ENCODE results near the gene LGALS4.
"Not testable (repeated sequence)": the region's sequence is repeated elsewhere in the genome, so short reads cannot be mapped to it uniquely, and the experiment has no call there.

The LGALS4 gene

GRCh38 chr19:38786061-38786460 lies 26.7 kb downstream of the LGALS4 start:
- not testable (repeated sequence) for H2BK12ac ChIP-seq (ENCODE audit: low read length); H3K79me1 ChIP-seq (ENCODE audit: low read depth, low read length); H3K36me3 ChIP-seq (replicated peaks in 1 of 2; ENCODE audit: control insufficient read depth in 2 of 2, insufficient read depth in 2 of 2, low read length in 2 of 2); H3K18ac ChIP-seq (ENCODE audit: low read length); H3K4me3 ChIP-seq (ENCODE audit: low read length in 2 of 2); H2AK5ac ChIP-seq (ENCODE audit: low read depth, low read length); H3K14ac ChIP-seq (ENCODE audit: low read length); H2AFZ ChIP-seq (ENCODE audit: low read length); H3K9me3 ChIP-seq (replicated peaks in 1 of 2; ENCODE audit: control insufficient read depth in 2 of 2, insufficient read depth in 1 of 2, low read depth in 1 of 2, low read length in 2 of 2); H3K4me2 ChIP-seq (ENCODE audit: insufficient read depth, low read length, poor library complexity, severe bottlenecking); H3K27ac ChIP-seq (replicated peaks; ENCODE audit: low read length); H4K91ac ChIP-seq (ENCODE audit: low read depth, low read length, poor library complexity); H3K27me3 ChIP-seq (ENCODE audit: control insufficient read depth in 3 of 3, insufficient read depth in 3 of 3, low read depth in 1 of 3, low read length in 3 of 3); H2BK15ac ChIP-seq (ENCODE audit: low read length); H4K8ac ChIP-seq (ENCODE audit: low read depth, low read length); H3K4ac ChIP-seq (ENCODE audit: low read length); H3K23ac ChIP-seq (ENCODE audit: low read depth, low read length, poor library complexity); H2BK5ac ChIP-seq (ENCODE audit: low read length); H2BK120ac ChIP-seq (ENCODE audit: low read depth, low read length); H3K9ac ChIP-seq (ENCODE audit: low read depth, low read length, poor library complexity); DNase-seq (ENCODE audit: low spot score); H3K4me1 ChIP-seq (ENCODE audit: control insufficient read depth in 2 of 2, insufficient read depth in 1 of 2, low read depth in 1 of 2, low read length in 2 of 2)
- WGBS, 2 donors (ENCODE audit: extremely low coverage in 2 of 2, insufficient read length in 2 of 2, insufficient replicate concordance in 1 of 2): no CpG with 5 or more reads among the region's 3 CpGs

- H3K14ac ChIP-seq (ENCODE audit: low read length): no peak overlapping the region
- no CpG with 5 or more reads among the region's 7 CpGs for WGBS, 2 donors (ENCODE audit: extremely low coverage in 2 of 2, insufficient read length in 2 of 2, insufficient replicate concordance in 1 of 2)
Measured at GRCh38 chr19:38785187-38785699, 27.5 kb downstream of the LGALS4 start.

GRCh38 chr19:38784224-38784623 lies 28.5 kb downstream of the LGALS4 start:
- peaks cover 0 to 1% of the 10 kb centered on the region in 2 donors for H3K4me1 ChIP-seq (ENCODE audit: control insufficient read depth in 2 of 2, insufficient read depth in 1 of 2, low read depth in 1 of 2, low read length in 2 of 2)
- no peaks in the 10 kb centered on the region for H3K9me3 ChIP-seq (replicated peaks in 1 of 2; ENCODE audit: control insufficient read depth in 2 of 2, insufficient read depth in 1 of 2, low read depth in 1 of 2, low read length in 2 of 2)
- no peak overlapping the region for H2BK120ac ChIP-seq (ENCODE audit: low read depth, low read length)
- no peak overlapping the region for H3K18ac ChIP-seq (ENCODE audit: low read length)
- DNase-seq (ENCODE audit: low spot score): no peak
- H3K27me3 ChIP-seq (ENCODE audit: control insufficient read depth in 3 of 3, insufficient read depth in 3 of 3, low read depth in 1 of 3, low read length in 3 of 3): no peaks in the 10 kb centered on the region
- WGBS, 2 donors (ENCODE audit: extremely low coverage in 2 of 2, insufficient read length in 2 of 2, insufficient replicate concordance in 1 of 2): no CpG with 5 or more reads among the region's 3 CpGs
- no peak overlapping the region for H2AFZ ChIP-seq (ENCODE audit: low read length)
- no peak overlapping the region for H2AK5ac ChIP-seq (ENCODE audit: low read depth, low read length)
- no peak overlapping the region for H3K14ac ChIP-seq (ENCODE audit: low read length)
- H4K8ac ChIP-seq (ENCODE audit: low read depth, low read length): no peak overlapping the region
- H3K4ac ChIP-seq (ENCODE audit: low read length): no peak overlapping the region
- peaks cover 2% of the 10 kb centered on the region for H3K79me1 ChIP-seq (ENCODE audit: low read depth, low read length)
- H3K4me2 ChIP-seq (ENCODE audit: insufficient read depth, low read length, poor library complexity, severe bottlenecking): no peak overlapping the region
- no peaks in the 10 kb centered on the region for H3K36me3 ChIP-seq (replicated peaks in 1 of 2; ENCODE audit: control insufficient read depth in 2 of 2, insufficient read depth in 2 of 2, low read length in 2 of 2)
- no peak overlapping the region for H2BK5ac ChIP-seq (ENCODE audit: low read length)
- H3K27ac ChIP-seq (replicated peaks; ENCODE audit: low read length): no peak overlapping the region
- no peak overlapping the region for H3K9ac ChIP-seq (ENCODE audit: low read depth, low read length, poor library complexity)
- H3K23ac ChIP-seq (ENCODE audit: low read depth, low read length, poor library complexity): no peak overlapping the region
- H3K4me3 ChIP-seq (ENCODE audit: low read length in 2 of 2): no peak overlapping the region
- H2BK15ac ChIP-seq (ENCODE audit: low read length): no peak overlapping the region
- no peak overlapping the region for H4K91ac ChIP-seq (ENCODE audit: low read depth, low read length, poor library complexity)
- H2BK12ac ChIP-seq (ENCODE audit: low read length): no peak overlapping the region

More at GRCh38 chr19:38785187-38785699, 27.5 kb downstream of the LGALS4 start:
- Histone ChIP-seq H2BK15ac (ENCODE audit: low read length) (no peak overlapping the region), H2BK12ac (ENCODE audit: low read length) (no peak overlapping the region), H2AFZ (ENCODE audit: low read length) (no peak overlapping the region), H3K27ac (replicated peaks; ENCODE audit: low read length) (no peak overlapping the region), H4K91ac (ENCODE audit: low read depth, low read length, poor library complexity) (no peak overlapping the region), H3K9me3 (replicated peaks in 1 of 2; ENCODE audit: control insufficient read depth in 2 of 2, insufficient read depth in 1 of 2, low read depth in 1 of 2, low read length in 2 of 2) (no peaks in the 10 kb centered on the region), H3K4ac (ENCODE audit: low read length) (no peak overlapping the region), H3K18ac (ENCODE audit: low read length) (no peak overlapping the region), H3K9ac (ENCODE audit: low read depth, low read length, poor library complexity) (no peak overlapping the region), H3K4me2 (ENCODE audit: insufficient read depth, low read length, poor library complexity, severe bottlenecking) (no peak overlapping the region), H2AK5ac (ENCODE audit: low read depth, low read length) (no peak overlapping the region), H2BK5ac (ENCODE audit: low read length) (no peak overlapping the region), H4K8ac (ENCODE audit: low read depth, low read length) (no peak overlapping the region), H3K23ac (ENCODE audit: low read depth, low read length, poor library complexity) (peak overlapping the region; percentile 65), H3K36me3 (replicated peaks in 1 of 2; ENCODE audit: control insufficient read depth in 2 of 2, insufficient read depth in 2 of 2, low read length in 2 of 2) (no peaks in the 10 kb centered on the region), H3K4me1 (ENCODE audit: control insufficient read depth in 2 of 2, insufficient read depth in 1 of 2, low read depth in 1 of 2, low read length in 2 of 2) (peaks cover 0 to 1% of the 10 kb centered on the region in 2 donors), H3K27me3 (ENCODE audit: control insufficient read depth in 3 of 3, insufficient read depth in 3 of 3, low read depth in 1 of 3, low read length in 3 of 3) (no peaks in the 10 kb centered on the region), H3K4me3 (ENCODE audit: low read length in 2 of 2) (no peak overlapping the region), H2BK120ac (ENCODE audit: low read depth, low read length) (no peak overlapping the region), H3K79me1 (ENCODE audit: low read depth, low read length) (peaks cover 2% of the 10 kb centered on the region)
- DNase-seq (ENCODE audit: low spot score): no peak

- no CpG with 5 or more reads among the region's 13 CpGs for WGBS, 2 donors (ENCODE audit: extremely low coverage in 2 of 2, insufficient read length in 2 of 2, insufficient replicate concordance in 1 of 2)
- H2AFZ ChIP-seq (ENCODE audit: low read length); H2BK12ac ChIP-seq (ENCODE audit: low read length); H3K4me2 ChIP-seq (ENCODE audit: insufficient read depth, low read length, poor library complexity, severe bottlenecking); H2BK120ac ChIP-seq (ENCODE audit: low read depth, low read length); H2BK5ac ChIP-seq (ENCODE audit: low read length); H2AK5ac ChIP-seq (ENCODE audit: low read depth, low read length); H3K27ac ChIP-seq (replicated peaks; ENCODE audit: low read length); H4K8ac ChIP-seq (ENCODE audit: low read depth, low read length); DNase-seq (ENCODE audit: low spot score); H3K14ac ChIP-seq (ENCODE audit: low read length); H3K79me1 ChIP-seq (ENCODE audit: low read depth, low read length); H3K9me3 ChIP-seq (replicated peaks in 1 of 2; ENCODE audit: control insufficient read depth in 2 of 2, insufficient read depth in 1 of 2, low read depth in 1 of 2, low read length in 2 of 2); H3K27me3 ChIP-seq (ENCODE audit: control insufficient read depth in 3 of 3, insufficient read depth in 3 of 3, low read depth in 1 of 3, low read length in 3 of 3); H2BK15ac ChIP-seq (ENCODE audit: low read length); H3K4ac ChIP-seq (ENCODE audit: low read length); H3K23ac ChIP-seq (ENCODE audit: low read depth, low read length, poor library complexity); H3K9ac ChIP-seq (ENCODE audit: low read depth, low read length, poor library complexity); H4K91ac ChIP-seq (ENCODE audit: low read depth, low read length, poor library complexity); H3K4me3 ChIP-seq (ENCODE audit: low read length in 2 of 2); H3K18ac ChIP-seq (ENCODE audit: low read length); H3K36me3 ChIP-seq (replicated peaks in 1 of 2; ENCODE audit: control insufficient read depth in 2 of 2, insufficient read depth in 2 of 2, low read length in 2 of 2); H3K4me1 ChIP-seq (ENCODE audit: control insufficient read depth in 2 of 2, insufficient read depth in 1 of 2, low read depth in 1 of 2, low read length in 2 of 2): not testable (repeated sequence)
Measured at GRCh38 chr19:38782212-38782611, 30.5 kb downstream of the LGALS4 start.
